Measurements from ENCODE around the gene SIVA1.

DNA sequence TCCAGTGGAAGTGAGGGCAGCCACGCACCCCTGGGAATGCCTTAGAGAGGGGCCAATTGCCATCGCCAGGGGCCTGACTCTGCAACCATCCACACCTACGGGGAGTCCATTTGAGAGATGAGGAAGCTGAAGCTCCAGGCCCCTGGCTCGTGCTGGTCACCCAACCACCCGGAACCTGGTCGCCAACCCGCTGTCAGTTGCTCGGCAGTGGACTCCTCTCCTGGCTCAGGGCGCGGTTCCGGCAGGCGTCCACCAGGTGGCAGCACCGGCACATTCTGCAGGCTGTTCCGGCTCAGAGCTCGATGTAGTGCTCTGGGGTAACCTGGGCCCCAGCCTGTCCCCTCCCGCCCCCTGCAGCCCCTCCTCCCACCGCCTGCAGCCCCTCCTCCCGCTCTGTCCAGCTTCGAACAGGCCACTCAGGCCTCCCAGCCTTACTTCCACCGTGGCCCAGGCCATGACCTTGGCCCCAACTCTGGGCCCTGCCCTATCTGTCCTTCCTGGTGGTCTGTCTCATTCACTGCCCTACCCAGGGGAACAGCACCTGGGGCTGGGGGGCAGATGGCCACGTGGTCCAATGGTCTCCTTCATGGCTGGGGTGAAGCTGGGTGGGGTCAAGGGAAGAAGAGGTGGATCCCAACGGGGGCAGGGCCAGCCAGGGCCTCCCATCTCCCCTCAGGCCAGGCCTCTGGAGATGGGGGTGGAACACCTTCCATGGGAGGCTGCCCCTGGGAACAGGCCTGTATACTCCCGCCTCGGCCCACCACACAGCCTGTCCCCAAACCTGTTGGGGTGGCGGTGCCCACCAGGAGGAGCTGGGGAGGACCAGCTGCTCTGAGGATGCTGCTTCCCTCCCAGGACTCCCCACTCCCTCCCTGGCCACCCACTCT lies 15.7 kb downstream of the SIVA1 start:
- no peak for TF ChIP-seq RCOR1 (IDR thresholded peaks at IDR 0.05; ENCODE audit: insufficient replicate concordance, low read length)
- TF ChIP-seq, protein P1, sequence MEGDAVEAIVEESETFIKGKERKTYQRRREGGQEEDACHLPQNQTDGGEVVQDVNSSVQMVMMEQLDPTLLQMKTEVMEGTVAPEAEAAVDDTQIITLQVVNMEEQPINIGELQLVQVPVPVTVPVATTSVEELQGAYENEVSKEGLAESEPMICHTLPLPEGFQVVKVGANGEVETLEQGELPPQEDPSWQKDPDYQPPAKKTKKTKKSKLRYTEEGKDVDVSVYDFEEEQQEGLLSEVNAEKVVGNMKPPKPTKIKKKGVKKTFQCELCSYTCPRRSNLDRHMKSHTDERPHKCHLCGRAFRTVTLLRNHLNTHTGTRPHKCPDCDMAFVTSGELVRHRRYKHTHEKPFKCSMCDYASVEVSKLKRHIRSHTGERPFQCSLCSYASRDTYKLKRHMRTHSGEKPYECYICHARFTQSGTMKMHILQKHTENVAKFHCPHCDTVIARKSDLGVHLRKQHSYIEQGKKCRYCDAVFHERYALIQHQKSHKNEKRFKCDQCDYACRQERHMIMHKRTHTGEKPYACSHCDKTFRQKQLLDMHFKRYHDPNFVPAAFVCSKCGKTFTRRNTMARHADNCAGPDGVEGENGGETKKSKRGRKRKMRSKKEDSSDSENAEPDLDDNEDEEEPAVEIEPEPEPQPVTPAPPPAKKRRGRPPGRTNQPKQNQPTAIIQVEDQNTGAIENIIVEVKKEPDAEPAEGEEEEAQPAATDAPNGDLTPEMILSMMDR (conservative IDR thresholded peaks at IDR 0.05; ENCODE audit: low read depth, low read length): peak; percentile 87
- TF ChIP-seq RFX5 (IDR thresholded peaks at IDR 0.05; ENCODE audit: low read depth, low read length): no peak
- TF ChIP-seq SMC3 (IDR thresholded peaks at IDR 0.05; ENCODE audit: low read depth, low read length): peak; percentile 70
- TF ChIP-seq MAZ (IDR thresholded peaks at IDR 0.05; ENCODE audit: borderline replicate concordance, low read depth, low read length): peak; percentile 59; the same call in 1 of the 2 replicates
